Mesothelial cell of epicardium (in vitro differentiated cells): ENCODE data around the gene QRFP. TPM values are rescaled to one million over a fixed set of nuclear protein-coding genes. Genes with fewer than 3 reads are reported as not detected.
A peak's percentile ranks its signal among the peaks of the same experiment; 100 is the strongest.

ENCODE experiments used
- DNase-seq, 2 experiments: peaks; one replicate each; pipeline ENCODE4 v3.0.0; 2021; ENCODE audit warnings: low spot score in 2 of 2; ENCODE audit not compliant: unreplicated experiment in 2 of 2
- H3K27ac Mint-ChIP-seq: 2 replicates; pipeline ENCODE4 v1.8.0; 2021; ENCODE audit warnings: mixed read lengths
- H3K27me3 Mint-ChIP-seq: 2 replicates; pipeline ENCODE4 v1.8.0; 2021; ENCODE audit warnings: low read depth, mixed read lengths
- H3K36me3 Mint-ChIP-seq: 2 replicates; pipeline ENCODE4 v1.8.0; 2021; ENCODE audit warnings: mixed read lengths
- H3K4me1 Mint-ChIP-seq: 2 replicates; pipeline ENCODE4 v1.8.0; 2021; ENCODE audit warnings: mixed read lengths
- H3K4me3 Mint-ChIP-seq: 2 replicates; pipeline ENCODE4 v1.8.0; 2021; ENCODE audit warnings: mild to moderate bottlenecking, moderate library complexity, mixed read lengths
- H3K9me3 Mint-ChIP-seq: 2 replicates; pipeline ENCODE4 v1.8.0; 2021; ENCODE audit warnings: mixed read lengths
- total RNA-seq: library from RNA; stranded (reverse); gene quantifications from 3 replicates; pipeline ENCODE4 v1.2.1, GENCODE V29; 2021
- TF ChIP-seq, protein P1 (sequence below): fragments of 200-600 bp; sonication (generic); IDR thresholded peaks from one replicate; pipeline ENCODE4 v1.5.0; 2021; ENCODE audit warnings: antibody characterized with exemption; ENCODE audit not compliant: unreplicated experiment

QRFP gene
- total RNA-seq, 1 donor from 2014 or later, result not detected

DNA sequence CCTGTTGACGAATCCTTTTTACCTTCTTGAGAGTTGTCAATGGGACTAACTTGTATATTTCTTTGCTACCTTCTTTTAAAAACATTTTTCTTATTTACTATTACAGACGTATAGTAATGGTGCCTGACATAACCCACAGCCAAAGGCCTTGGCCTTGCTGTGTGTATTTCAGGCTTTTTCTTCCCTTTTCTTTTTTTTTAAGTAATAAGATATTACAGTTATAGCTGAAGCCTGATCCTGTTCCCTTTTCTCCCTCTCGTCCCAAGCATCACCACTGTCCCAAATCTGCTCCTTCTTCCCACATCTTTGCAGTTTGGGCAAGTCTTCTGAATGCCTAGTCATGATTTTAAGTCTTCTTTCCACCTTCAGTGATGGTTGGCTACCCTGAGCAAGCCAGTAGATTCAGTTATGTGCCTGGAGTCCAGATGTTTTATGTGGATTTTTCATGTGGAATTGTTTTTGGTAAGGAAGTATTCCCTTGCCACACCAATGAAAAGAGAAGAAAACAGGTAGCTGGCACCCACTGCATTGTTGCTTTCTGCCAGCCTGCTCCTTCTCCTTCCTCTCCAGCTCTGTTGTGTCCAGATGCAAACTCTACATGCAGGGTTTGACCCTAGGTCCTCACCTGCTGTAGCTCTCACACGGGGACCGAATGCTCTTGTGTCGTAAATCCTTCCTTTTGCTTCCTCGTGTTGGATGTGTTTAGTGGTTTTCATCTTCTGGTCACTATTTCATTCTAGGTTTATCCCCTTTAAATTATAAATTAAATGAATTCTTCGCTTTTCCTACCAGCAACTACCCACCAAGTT is 35.0 kb downstream of the QRFP start:
- TF ChIP-seq, protein P1, sequence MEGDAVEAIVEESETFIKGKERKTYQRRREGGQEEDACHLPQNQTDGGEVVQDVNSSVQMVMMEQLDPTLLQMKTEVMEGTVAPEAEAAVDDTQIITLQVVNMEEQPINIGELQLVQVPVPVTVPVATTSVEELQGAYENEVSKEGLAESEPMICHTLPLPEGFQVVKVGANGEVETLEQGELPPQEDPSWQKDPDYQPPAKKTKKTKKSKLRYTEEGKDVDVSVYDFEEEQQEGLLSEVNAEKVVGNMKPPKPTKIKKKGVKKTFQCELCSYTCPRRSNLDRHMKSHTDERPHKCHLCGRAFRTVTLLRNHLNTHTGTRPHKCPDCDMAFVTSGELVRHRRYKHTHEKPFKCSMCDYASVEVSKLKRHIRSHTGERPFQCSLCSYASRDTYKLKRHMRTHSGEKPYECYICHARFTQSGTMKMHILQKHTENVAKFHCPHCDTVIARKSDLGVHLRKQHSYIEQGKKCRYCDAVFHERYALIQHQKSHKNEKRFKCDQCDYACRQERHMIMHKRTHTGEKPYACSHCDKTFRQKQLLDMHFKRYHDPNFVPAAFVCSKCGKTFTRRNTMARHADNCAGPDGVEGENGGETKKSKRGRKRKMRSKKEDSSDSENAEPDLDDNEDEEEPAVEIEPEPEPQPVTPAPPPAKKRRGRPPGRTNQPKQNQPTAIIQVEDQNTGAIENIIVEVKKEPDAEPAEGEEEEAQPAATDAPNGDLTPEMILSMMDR, result no peak

DNA sequence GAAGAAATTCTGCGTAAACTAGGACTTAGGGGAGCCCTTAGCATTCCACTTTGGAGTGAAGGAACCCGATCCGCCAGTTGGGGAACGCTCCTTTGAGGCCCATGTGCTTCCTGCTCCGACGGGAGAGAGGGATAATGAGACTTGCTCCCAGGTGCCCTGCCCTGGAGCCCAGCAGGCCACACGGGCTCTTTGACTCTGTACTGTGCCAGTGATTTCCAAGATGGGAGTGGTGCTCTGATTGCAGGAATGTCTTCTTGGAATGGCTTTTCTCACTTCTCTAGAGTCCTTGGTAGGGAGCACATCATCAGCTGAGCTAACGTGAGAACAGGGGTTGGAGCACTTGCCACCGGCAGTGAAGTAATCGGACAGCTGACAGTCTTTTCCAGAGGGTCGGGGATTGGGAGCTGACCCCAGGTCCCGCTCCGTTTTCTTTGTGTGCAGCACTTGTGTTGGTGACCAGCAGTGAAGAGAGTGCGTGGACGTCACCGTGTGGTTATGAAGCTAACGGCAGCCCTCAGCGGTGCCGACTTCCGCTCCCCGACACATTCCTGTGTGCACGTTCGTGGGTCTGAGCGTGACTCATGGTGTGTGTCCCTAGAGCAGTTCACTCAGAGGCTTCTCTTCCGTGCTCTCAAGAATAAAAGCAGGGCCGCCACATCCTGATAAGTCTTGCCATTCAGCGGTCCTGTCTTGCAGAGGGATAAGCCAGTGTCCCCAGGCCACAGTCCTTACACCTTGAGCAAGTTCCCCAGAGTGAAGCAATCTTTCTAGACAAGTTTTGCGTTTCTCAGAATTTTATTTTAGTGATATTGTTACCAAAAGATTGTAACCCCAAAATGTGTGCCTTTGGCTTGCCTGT is 35.9 kb downstream of the QRFP start:
- H3K27me3 Mint-ChIP-seq, result no peaks in the 10 kb centered on the region
- H3K9me3 Mint-ChIP-seq, result no peaks in the 10 kb centered on the region
- TF ChIP-seq, protein P1, result no peak
- H3K4me3 Mint-ChIP-seq, result no peak overlapping the region
- H3K36me3 Mint-ChIP-seq, result peaks cover 18% of the 10 kb centered on the region
- no peak for DNase-seq
- H3K4me1 Mint-ChIP-seq, result peaks cover 31% of the 10 kb centered on the region
- peak overlapping the region; percentile 84 for H3K27ac Mint-ChIP-seq

More for the DNA sequence above, 35.0 kb downstream of the QRFP start:
- DNase-seq, result no peak
- H3K4me3 Mint-ChIP-seq, result no peak overlapping the region
- H3K36me3 Mint-ChIP-seq, result peaks cover 17% of the 10 kb centered on the region
- no peak overlapping the region for H3K27ac Mint-ChIP-seq
- H3K27me3 Mint-ChIP-seq, result no peaks in the 10 kb centered on the region
- H3K4me1 Mint-ChIP-seq, result peaks cover 31% of the 10 kb centered on the region
- no peaks in the 10 kb centered on the region for H3K9me3 Mint-ChIP-seq

DNA sequence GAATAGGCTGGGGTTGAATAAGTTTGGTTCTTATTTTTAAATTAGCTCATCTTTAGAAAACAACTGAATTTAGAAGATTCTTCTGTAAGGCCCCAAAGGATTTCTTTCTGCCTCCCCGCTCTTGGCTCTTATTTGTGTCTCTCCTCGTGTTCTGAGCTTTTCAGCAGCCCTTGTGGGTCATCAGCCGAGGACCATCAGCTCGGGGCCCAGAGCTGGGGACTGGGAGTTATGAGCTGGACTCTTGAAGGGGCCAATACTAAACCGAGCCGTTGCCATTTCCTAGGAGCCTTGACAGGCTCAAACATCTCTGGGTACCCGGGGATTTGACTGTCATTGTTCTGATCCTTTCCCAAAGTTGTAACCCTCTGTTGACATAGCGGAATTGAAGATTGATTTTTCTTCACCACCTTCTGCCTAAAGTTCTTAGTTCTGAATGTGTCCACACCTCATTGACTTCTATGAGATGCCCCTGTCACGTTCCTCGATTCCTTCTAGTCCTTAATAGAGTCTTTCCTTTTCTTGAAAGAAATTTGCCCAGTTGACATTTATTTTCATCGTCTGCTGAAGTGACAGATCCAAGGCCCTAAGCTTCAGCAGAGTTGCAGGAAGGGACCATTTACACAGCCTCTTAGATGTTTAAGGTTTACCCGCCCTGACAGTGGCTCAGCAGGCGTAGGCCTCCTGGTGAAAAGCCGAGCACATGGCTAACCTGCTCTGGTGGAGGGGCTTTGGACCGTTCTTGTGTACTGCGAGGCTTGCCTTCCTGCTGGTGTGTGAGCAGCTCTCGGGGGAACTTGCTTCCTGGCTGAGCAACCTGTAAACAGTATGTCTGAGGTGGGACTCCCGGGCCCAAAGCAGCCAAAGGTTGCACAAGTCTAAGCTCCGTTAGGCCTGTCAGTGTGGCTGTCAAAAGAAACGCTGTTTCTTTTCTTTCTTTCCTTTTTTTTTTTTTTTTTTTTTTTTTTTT is 37.6 kb downstream of the QRFP start:
- Mint-ChIP-seq H3K9me3 (no peaks in the 10 kb centered on the region), H3K36me3 (peaks cover 17% of the 10 kb centered on the region), H3K4me3 (no peak overlapping the region), H3K27ac (peak overlapping the region; percentile 85), H3K27me3 (no peaks in the 10 kb centered on the region), H3K4me1 (peaks cover 34% of the 10 kb centered on the region)
- TF ChIP-seq, protein P1, result no peak
- DNase-seq, result no peak

DNA sequence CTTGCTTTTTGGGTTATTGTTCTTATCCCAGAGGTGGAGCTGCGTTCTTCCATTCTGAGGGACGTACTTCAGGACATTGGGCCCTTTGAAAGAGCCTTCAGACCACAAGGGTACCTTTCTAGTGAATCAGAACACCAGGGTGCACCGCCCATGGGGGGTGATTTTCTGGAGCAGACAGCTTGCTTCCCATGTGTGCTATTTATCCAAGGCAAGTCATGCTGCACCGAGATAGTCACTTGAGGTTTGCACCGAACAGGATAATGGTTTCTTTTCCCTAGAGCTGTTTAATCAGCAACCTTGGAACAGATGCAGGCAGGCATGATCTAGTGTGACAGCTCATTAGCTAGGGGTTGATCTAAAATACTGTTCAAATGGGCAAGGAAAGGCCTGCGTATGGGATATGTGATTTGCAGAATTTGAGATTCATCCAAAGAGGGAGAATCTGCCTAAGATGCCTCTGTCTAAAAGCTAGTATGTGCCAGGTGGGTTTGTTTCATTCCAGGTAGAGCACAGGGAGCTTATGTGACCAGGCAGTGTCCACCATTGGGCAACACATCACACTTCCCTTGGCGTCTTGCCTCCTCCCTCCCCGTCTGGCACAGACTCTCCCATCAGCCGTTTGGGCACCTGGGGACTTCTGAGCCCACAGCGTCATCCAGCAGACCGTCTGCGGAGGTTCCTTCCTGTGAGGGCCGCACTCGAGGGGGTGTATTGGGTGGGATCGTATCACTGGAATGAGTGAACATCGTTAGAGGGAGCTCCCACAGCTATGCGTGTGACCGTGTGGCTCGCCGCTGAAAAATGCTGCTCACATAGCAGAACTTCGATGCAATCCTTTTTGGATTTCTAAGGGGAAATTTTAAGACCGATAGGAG is 38.5 kb downstream of the QRFP start:
- no peak overlapping the region for H3K4me3 Mint-ChIP-seq
- peaks cover 32% of the 10 kb centered on the region for H3K4me1 Mint-ChIP-seq
- peaks cover 15% of the 10 kb centered on the region for H3K36me3 Mint-ChIP-seq
- H3K9me3 Mint-ChIP-seq, result no peaks in the 10 kb centered on the region
- H3K27me3 Mint-ChIP-seq, result no peaks in the 10 kb centered on the region
- H3K27ac Mint-ChIP-seq, result peak overlapping the region; percentile 85
- TF ChIP-seq, protein P1, result no peak
- no peak for DNase-seq
